ENCODE results near the gene TRIAP1.

The TRIAP1 gene

GRCh38 chr12:120394483-120395367 lies 51.5 kb downstream of the TRIAP1 start:
- Histone ChIP-seq H3K4me1 (ENCODE audit: insufficient read depth, poor library complexity, severe bottlenecking) (no peaks in the 10 kb centered on the region), H3K4me3 (ENCODE audit: severe bottlenecking) (no peak overlapping the region), H3K36me3 (ENCODE audit: low read depth) (no peaks in the 10 kb centered on the region), H3K9me3 (ENCODE audit: severe bottlenecking) (no peaks in the 10 kb centered on the region), H3K27me3 (ENCODE audit: insufficient read depth, poor library complexity, severe bottlenecking) (no peaks in the 10 kb centered on the region), H3K27ac (ENCODE audit: poor library complexity, severe bottlenecking) (no peak overlapping the region)
- TF ChIP-seq, protein P1, sequence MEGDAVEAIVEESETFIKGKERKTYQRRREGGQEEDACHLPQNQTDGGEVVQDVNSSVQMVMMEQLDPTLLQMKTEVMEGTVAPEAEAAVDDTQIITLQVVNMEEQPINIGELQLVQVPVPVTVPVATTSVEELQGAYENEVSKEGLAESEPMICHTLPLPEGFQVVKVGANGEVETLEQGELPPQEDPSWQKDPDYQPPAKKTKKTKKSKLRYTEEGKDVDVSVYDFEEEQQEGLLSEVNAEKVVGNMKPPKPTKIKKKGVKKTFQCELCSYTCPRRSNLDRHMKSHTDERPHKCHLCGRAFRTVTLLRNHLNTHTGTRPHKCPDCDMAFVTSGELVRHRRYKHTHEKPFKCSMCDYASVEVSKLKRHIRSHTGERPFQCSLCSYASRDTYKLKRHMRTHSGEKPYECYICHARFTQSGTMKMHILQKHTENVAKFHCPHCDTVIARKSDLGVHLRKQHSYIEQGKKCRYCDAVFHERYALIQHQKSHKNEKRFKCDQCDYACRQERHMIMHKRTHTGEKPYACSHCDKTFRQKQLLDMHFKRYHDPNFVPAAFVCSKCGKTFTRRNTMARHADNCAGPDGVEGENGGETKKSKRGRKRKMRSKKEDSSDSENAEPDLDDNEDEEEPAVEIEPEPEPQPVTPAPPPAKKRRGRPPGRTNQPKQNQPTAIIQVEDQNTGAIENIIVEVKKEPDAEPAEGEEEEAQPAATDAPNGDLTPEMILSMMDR (IDR thresholded peaks at IDR 0.05; ENCODE audit: poor library complexity, severe bottlenecking): no peak
- ATAC-seq (ENCODE audit: low read depth) (peak; percentile 64), DNase-seq (ENCODE audit: low spot score) (no peak)

Measured in RWPE2 (cell line).